Progenitor cell of endocrine pancreas (in vitro differentiated cells): ENCODE results near the gene CIITA. TPM values are rescaled to one million over a fixed set of nuclear protein-coding genes. Genes with fewer than 3 reads are reported as not detected.

Experiments used
- DNase-seq: peaks from one replicate; pipeline ENCODE4 v3.0.0; 2021; ENCODE audit warnings: low spot score; ENCODE audit not compliant: unreplicated experiment
- H3K27ac Mint-ChIP-seq: 2 replicates; pipeline ENCODE4 v1.8.0; 2021; ENCODE audit warnings: mild to moderate bottlenecking, moderate library complexity, mixed read lengths
- H3K27me3 Mint-ChIP-seq: 2 replicates; pipeline ENCODE4 v1.8.0; 2021; ENCODE audit warnings: mixed read lengths
- H3K36me3 Mint-ChIP-seq: 2 replicates; pipeline ENCODE4 v1.8.0; 2022; ENCODE audit warnings: mixed read lengths; ENCODE audit not compliant: insufficient read depth
- H3K4me1 Mint-ChIP-seq: 2 replicates; pipeline ENCODE4 v1.8.0; 2021; ENCODE audit warnings: low read depth, mixed read lengths
- H3K4me3 Mint-ChIP-seq: 2 replicates; pipeline ENCODE4 v1.8.0; 2021; ENCODE audit warnings: low read depth, mild to moderate bottlenecking, moderate library complexity, mixed read lengths
- H3K9me3 Mint-ChIP-seq: 2 replicates; pipeline ENCODE4 v1.8.0; 2021; ENCODE audit warnings: low read depth, mixed read lengths
- CTCF ChIP-seq: fragments of 200-600 bp; sonication (generic); IDR thresholded peaks from one replicate; pipeline ENCODE4 v1.5.0; 2021; ENCODE audit warnings: antibody characterized with exemption, mild to moderate bottlenecking; ENCODE audit not compliant: unreplicated experiment
- total RNA-seq: library from RNA; stranded (reverse); gene quantifications from 2 replicates; pipeline ENCODE4 v1.2.1, GENCODE V29; 2021

CIITA gene
- total RNA-seq, 1 donor from 2014 or later: not detected

- DNase-seq: no peak
- H3K27me3 Mint-ChIP-seq: no peaks in the 10 kb centered on the region
- TF ChIP-seq CTCF: no peak
- H3K4me1 Mint-ChIP-seq: no peaks in the 10 kb centered on the region
- no peak overlapping the region for H3K4me3 Mint-ChIP-seq
- H3K36me3 Mint-ChIP-seq: peaks cover 4% of the 10 kb centered on the region
- H3K27ac Mint-ChIP-seq: no peak overlapping the region
- no peaks in the 10 kb centered on the region for H3K9me3 Mint-ChIP-seq
Observed at GRCh38 chr16:10970065-10970464, 93.1 kb downstream of the CIITA start.

GRCh38 chr16:10971560-10971961 is 94.6 kb downstream of the CIITA start:
- peak; percentile 19 for DNase-seq
- TF ChIP-seq CTCF: peak; percentile 85
- H3K9me3 Mint-ChIP-seq: no peaks in the 10 kb centered on the region
- H3K36me3 Mint-ChIP-seq: peaks cover 4% of the 10 kb centered on the region
- peaks cover 1% of the 10 kb centered on the region for H3K4me1 Mint-ChIP-seq
- no peak overlapping the region for H3K27ac Mint-ChIP-seq
- no peaks in the 10 kb centered on the region for H3K27me3 Mint-ChIP-seq
- no peak overlapping the region for H3K4me3 Mint-ChIP-seq

- no peak for DNase-seq
- Mint-ChIP-seq H3K4me1 (peaks cover 4% of the 10 kb centered on the region), H3K36me3 (peaks cover 4% of the 10 kb centered on the region), H3K9me3 (no peaks in the 10 kb centered on the region), H3K27ac (no peak overlapping the region), H3K4me3 (no peak overlapping the region), H3K27me3 (no peaks in the 10 kb centered on the region)
- TF ChIP-seq CTCF: no peak
Observed at GRCh38 chr16:10972108-10972818, 95.3 kb downstream of the CIITA start.

GRCh38 chr16:10972819-10973464 is 95.9 kb downstream of the CIITA start:
- no peak for TF ChIP-seq CTCF
- H3K4me3 Mint-ChIP-seq: no peak overlapping the region
- H3K9me3 Mint-ChIP-seq: no peaks in the 10 kb centered on the region
- DNase-seq: no peak
- no peak overlapping the region for H3K27ac Mint-ChIP-seq
- H3K4me1 Mint-ChIP-seq: peaks cover 4% of the 10 kb centered on the region
- H3K36me3 Mint-ChIP-seq: peaks cover 6% of the 10 kb centered on the region
- H3K27me3 Mint-ChIP-seq: no peaks in the 10 kb centered on the region

GRCh38 chr16:10976634-10977033 is 99.6 kb downstream of the CIITA start:
- Mint-ChIP-seq H3K27ac (no peak overlapping the region), H3K4me3 (no peak overlapping the region), H3K9me3 (no peaks in the 10 kb centered on the region), H3K4me1 (peaks cover 6% of the 10 kb centered on the region), H3K27me3 (no peaks in the 10 kb centered on the region), H3K36me3 (peaks cover 11% of the 10 kb centered on the region)
- no peak for DNase-seq
- no peak for TF ChIP-seq CTCF
